PC-3 (cell line): ENCODE data around the gene LTC4S. TPM values are rescaled to one million over a fixed set of nuclear protein-coding genes. Genes with fewer than 3 reads are reported as not detected.

Experiments
- ATAC-seq: fragments of 200-7000 bp; cut with Tn5 transposase; 2 replicates; pipeline ENCODE4 v1.9.1; 2020; ENCODE audit warnings: mild to moderate bottlenecking, moderate library complexity
- BruUV-seq: library from RNA; stranded (reverse); fragments of 400-500 nt; replicated peaks from 2 replicates; lab custom pipeline; 2021; lab: Mats Ljungman, UMichigan
- CTCF ChIA-PET: fragments of 300-600 bp; sonication (Branson Sonifier 250); formaldehyde crosslinking; loops from one replicate; lab custom pipeline; 2022; ENCODE audit warnings: antibody characterized with exemption; lab: Charles Lee
- POLR2A ChIA-PET: fragments of 300-600 bp; sonication (Branson Sonifier 250); formaldehyde crosslinking; loops from one replicate; lab custom pipeline; 2022; ENCODE audit warnings: antibody characterized with exemption; ENCODE audit not compliant: unreplicated experiment; lab: Charles Lee
- DNase-seq: peaks from one replicate; pipeline ENCODE4 v3.0.0-alpha.2; 2015
- H2AFZ ChIP-seq: fragments of 300-600 bp; sonication (generic); 2 replicates; pipeline ENCODE4 v1.6.0; 2016; ENCODE audit warnings: antibody characterized with exemption, low read length
- H3F3A ChIP-seq: fragments of 300-600 bp; sonication (generic); one replicate; pipeline ENCODE4 v1.6.0; 2017; ENCODE audit warnings: antibody characterized with exemption, low read length, control low read depth, mild to moderate bottlenecking; ENCODE audit not compliant: unreplicated experiment
- H3K27ac ChIP-seq: fragments of 300-600 bp; sonication (generic); 2 replicates; pipeline ENCODE4 v1.5.1; 2016; ENCODE audit warnings: mild to moderate bottlenecking, low read length
- H3K27me3 ChIP-seq: fragments of 300-600 bp; sonication (generic); 2 replicates; pipeline ENCODE4 v1.6.1; 2016; ENCODE audit warnings: low read length, mixed read lengths
- H3K36me3 ChIP-seq: fragments of 300-600 bp; sonication (generic); 2 replicates; pipeline ENCODE4 v1.6.1; 2016; ENCODE audit warnings: low read depth, mixed run types, low read length, mixed read lengths
- H3K4me1 ChIP-seq: fragments of 300-600 bp; sonication (generic); 2 replicates; pipeline ENCODE4 v1.5.1; 2016; ENCODE audit warnings: low read length; ENCODE audit not compliant: insufficient read depth
- H3K4me2 ChIP-seq: fragments of 300-600 bp; sonication (generic); 2 replicates; pipeline ENCODE4 v1.6.0; 2016; ENCODE audit warnings: low read length
- H3K4me3 ChIP-seq: fragments of 300-600 bp; sonication (generic); 2 replicates; pipeline ENCODE4 v1.5.1; 2016; ENCODE audit warnings: mild to moderate bottlenecking, low read length, mixed read lengths
- H3K79me2 ChIP-seq: fragments of 300-600 bp; sonication (generic); 2 replicates; pipeline ENCODE4 v1.6.1; 2017; ENCODE audit warnings: low read length, mixed read lengths
- H3K9ac ChIP-seq: fragments of 300-600 bp; sonication (generic); 2 replicates; pipeline ENCODE4 v1.6.0; 2016; ENCODE audit warnings: mild to moderate bottlenecking, low read length
- H3K9me2 ChIP-seq: fragments of 300-600 bp; sonication (generic); replicated peaks from 2 replicates; pipeline ENCODE4 v1.6.1; 2016; ENCODE audit warnings: mixed run types, low read length, mixed read lengths
- H3K9me3 ChIP-seq: fragments of 300-600 bp; sonication (generic); 2 replicates; pipeline ENCODE4 v1.6.1; 2016; ENCODE audit warnings: low read length, mixed read lengths
- H4K20me1 ChIP-seq: fragments of 300-600 bp; sonication (generic); 2 replicates; pipeline ENCODE4 v1.6.1; 2016; ENCODE audit warnings: low read length, mixed read lengths
- EZH2 ChIP-seq: fragments of 300-600 bp; sonication (generic); IDR thresholded peaks from one replicate; pipeline ENCODE4 v1.6.1; 2017; ENCODE audit warnings: antibody characterized with exemption, mild to moderate bottlenecking, low read length; ENCODE audit not compliant: unreplicated experiment
- EZH2phosphoT487 ChIP-seq: fragments of 300-600 bp; sonication (generic); IDR thresholded peaks from 2 replicates; pipeline ENCODE4 v1.6.1; 2018; ENCODE audit warnings: mild to moderate bottlenecking, antibody characterized with exemption, low read length, borderline replicate concordance
- intact Hi-C: fragments of 100-400 bp; cut with micrococcal nuclease; formaldehyde crosslinking; loops from 2 replicates; pipeline ENCODE4 v1.9.0; 2023
- total RNA-seq: library from RNA; depleted of rRNA; stranded (reverse); fragments of >200 nt; gene quantifications from 2 replicates; pipeline ENCODE4 v1.2.3, GENCODE V29; 2014
- TF ChIP-seq, protein P1 (sequence below): fragments of 300-600 bp; sonication (generic); conservative IDR thresholded peaks from 2 replicates; pipeline ENCODE4 v1.5.1; 2017; ENCODE audit warnings: antibody characterized with exemption, low read depth, mild to moderate bottlenecking, low read length

LTC4S gene
- total RNA-seq, 1 experiment from 2014 or later: 1.5 TPM

DNA sequence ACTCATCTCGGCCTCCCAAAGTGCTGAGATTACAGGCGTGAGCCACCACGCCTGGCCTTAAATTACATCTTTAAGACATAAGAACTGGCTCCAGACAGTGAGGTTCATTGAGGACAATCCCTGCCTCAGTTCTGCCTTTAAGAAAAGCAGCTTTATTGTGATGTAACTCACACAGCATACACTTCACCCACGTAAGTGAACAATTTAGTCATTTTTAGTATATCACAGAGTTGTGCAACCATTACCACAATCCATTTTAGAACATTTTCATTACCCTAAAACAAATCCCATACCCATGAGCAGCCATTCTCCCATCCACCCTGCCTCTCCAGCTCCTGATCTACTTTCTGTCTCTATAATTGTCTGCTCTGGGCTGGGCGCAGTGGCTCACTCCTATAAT lies 24.0 kb upstream of the LTC4S start:
- Histone ChIP-seq H3K4me3 (no peak overlapping the region), H3K9ac (no peak overlapping the region), H3K79me2 (peaks cover 18% of the 10 kb centered on the region), H4K20me1 (no peaks in the 10 kb centered on the region), H3K9me2 (no peaks in the 10 kb centered on the region), H3K4me2 (no peak overlapping the region), H3K4me1 (peaks cover 13% of the 10 kb centered on the region), H3K36me3 (peaks cover 20% of the 10 kb centered on the region), H2AFZ (no peak overlapping the region), H3K27me3 (no peaks in the 10 kb centered on the region), H3K9me3 (no peaks in the 10 kb centered on the region), H3K27ac (no peak overlapping the region), H3F3A (no peaks in the 10 kb centered on the region)
- no peak for TF ChIP-seq EZH2phosphoT487
- no peak for TF ChIP-seq EZH2
- TF ChIP-seq, protein P1, sequence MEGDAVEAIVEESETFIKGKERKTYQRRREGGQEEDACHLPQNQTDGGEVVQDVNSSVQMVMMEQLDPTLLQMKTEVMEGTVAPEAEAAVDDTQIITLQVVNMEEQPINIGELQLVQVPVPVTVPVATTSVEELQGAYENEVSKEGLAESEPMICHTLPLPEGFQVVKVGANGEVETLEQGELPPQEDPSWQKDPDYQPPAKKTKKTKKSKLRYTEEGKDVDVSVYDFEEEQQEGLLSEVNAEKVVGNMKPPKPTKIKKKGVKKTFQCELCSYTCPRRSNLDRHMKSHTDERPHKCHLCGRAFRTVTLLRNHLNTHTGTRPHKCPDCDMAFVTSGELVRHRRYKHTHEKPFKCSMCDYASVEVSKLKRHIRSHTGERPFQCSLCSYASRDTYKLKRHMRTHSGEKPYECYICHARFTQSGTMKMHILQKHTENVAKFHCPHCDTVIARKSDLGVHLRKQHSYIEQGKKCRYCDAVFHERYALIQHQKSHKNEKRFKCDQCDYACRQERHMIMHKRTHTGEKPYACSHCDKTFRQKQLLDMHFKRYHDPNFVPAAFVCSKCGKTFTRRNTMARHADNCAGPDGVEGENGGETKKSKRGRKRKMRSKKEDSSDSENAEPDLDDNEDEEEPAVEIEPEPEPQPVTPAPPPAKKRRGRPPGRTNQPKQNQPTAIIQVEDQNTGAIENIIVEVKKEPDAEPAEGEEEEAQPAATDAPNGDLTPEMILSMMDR: no peak
- no peak for DNase-seq
- no TSS peak for BruUV-seq
- POLR2A ChIA-PET: no interaction called here
- ATAC-seq: no peak
- intact Hi-C loops: no loop called here
- CTCF ChIA-PET: no interaction called here

GRCh38 chr5:179771311-179771895 lies 22.4 kb upstream of the LTC4S start:
- H2AFZ ChIP-seq: no peak overlapping the region
- no peak for DNase-seq
- H3K4me3 ChIP-seq: no peak overlapping the region
- peaks cover 14% of the 10 kb centered on the region for H3K79me2 ChIP-seq
- H3K4me1 ChIP-seq: no peaks in the 10 kb centered on the region
- no TSS peak for BruUV-seq
- H3K9me3 ChIP-seq: no peaks in the 10 kb centered on the region
- H3K9ac ChIP-seq: no peak overlapping the region
- H3K27me3 ChIP-seq: no peaks in the 10 kb centered on the region
- peaks cover 18% of the 10 kb centered on the region for H3K36me3 ChIP-seq
- intact Hi-C loops: no loop called here
- POLR2A ChIA-PET: no interaction called here
- no peak for TF ChIP-seq EZH2
- TF ChIP-seq, protein P1: no peak
- TF ChIP-seq EZH2phosphoT487: no peak
- no peaks in the 10 kb centered on the region for H3F3A ChIP-seq
- ATAC-seq: no peak
- no peaks in the 10 kb centered on the region for H4K20me1 ChIP-seq
- CTCF ChIA-PET: no interaction called here
- H3K4me2 ChIP-seq: no peak overlapping the region
- no peak overlapping the region for H3K27ac ChIP-seq
- no peaks in the 10 kb centered on the region for H3K9me2 ChIP-seq

- intact Hi-C loops: no loop called here
- CTCF ChIA-PET: no interaction called here
- POLR2A ChIA-PET: no interaction called here
- H3K27me3 ChIP-seq: no peaks in the 10 kb centered on the region
- no peaks in the 10 kb centered on the region for H3F3A ChIP-seq
- no peak overlapping the region for H3K4me3 ChIP-seq
- BruUV-seq: no TSS peak
- DNase-seq (no peak), ATAC-seq (no peak)
- TF ChIP-seq EZH2phosphoT487: no peak
- no peak for TF ChIP-seq EZH2
- TF ChIP-seq, protein P1: no peak
- peaks cover 10% of the 10 kb centered on the region for H3K36me3 ChIP-seq
- H2AFZ ChIP-seq: no peak overlapping the region
- H3K27ac ChIP-seq: no peak overlapping the region
- H3K4me1 ChIP-seq: no peaks in the 10 kb centered on the region
- no peaks in the 10 kb centered on the region for H3K9me3 ChIP-seq
- H3K4me2 ChIP-seq: no peak overlapping the region
- H3K9me2 ChIP-seq: no peaks in the 10 kb centered on the region
- no peaks in the 10 kb centered on the region for H4K20me1 ChIP-seq
- peaks cover 5% of the 10 kb centered on the region; the same call in 1 of the 2 replicates for H3K79me2 ChIP-seq
- H3K9ac ChIP-seq: no peak overlapping the region
Measured at GRCh38 chr5:179772351-179772750, 21.4 kb upstream of the LTC4S start.
